Measurements from ENCODE around the gene SLC38A11.

DNA sequence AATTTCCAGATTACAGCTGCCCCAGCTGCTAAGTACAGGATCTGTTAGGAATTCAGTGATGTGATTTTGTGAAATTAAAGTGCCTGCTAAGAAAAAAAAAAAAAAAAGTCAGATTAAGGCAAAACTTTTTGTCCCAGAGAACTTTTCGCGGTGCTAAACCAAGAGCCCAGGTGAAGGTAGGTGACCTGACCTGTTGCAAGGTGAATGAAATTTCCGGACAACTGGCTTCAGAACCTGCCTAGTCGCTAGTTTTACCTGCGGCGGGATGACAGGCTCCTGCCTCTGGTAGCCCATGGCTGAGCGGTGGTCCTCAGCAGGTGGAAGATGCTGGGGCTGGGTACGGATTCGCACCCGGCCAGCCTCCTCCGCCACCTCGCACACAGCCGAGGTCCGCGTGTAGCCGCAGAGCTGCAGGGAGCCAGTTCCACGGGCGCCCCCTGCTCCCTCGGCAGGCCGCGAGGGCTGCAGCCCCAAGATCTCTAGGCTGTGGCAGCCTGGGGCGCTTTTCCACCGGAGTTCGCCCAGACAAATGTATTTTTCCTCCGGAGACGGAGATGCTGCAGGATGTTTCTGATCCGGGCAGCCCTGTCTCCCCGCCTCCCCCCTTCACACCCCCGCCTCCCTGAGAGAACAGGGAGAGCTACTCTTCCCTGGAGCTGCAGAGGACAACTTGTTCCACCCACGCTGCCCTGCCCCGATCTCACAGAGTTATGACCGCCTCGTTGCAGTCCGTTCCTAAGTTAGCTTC, at the start of gene SLC38A11:
- no peak for TF ChIP-seq POLR2A (IDR thresholded peaks at IDR 0.05)
- TF ChIP-seq, protein P1, sequence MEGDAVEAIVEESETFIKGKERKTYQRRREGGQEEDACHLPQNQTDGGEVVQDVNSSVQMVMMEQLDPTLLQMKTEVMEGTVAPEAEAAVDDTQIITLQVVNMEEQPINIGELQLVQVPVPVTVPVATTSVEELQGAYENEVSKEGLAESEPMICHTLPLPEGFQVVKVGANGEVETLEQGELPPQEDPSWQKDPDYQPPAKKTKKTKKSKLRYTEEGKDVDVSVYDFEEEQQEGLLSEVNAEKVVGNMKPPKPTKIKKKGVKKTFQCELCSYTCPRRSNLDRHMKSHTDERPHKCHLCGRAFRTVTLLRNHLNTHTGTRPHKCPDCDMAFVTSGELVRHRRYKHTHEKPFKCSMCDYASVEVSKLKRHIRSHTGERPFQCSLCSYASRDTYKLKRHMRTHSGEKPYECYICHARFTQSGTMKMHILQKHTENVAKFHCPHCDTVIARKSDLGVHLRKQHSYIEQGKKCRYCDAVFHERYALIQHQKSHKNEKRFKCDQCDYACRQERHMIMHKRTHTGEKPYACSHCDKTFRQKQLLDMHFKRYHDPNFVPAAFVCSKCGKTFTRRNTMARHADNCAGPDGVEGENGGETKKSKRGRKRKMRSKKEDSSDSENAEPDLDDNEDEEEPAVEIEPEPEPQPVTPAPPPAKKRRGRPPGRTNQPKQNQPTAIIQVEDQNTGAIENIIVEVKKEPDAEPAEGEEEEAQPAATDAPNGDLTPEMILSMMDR (IDR thresholded peaks at IDR 0.05) = peak in 3 of 4 donors; percentile 7 to 31 (median 27)
